Measurements from ENCODE around the gene SENP2.

Gene SENP2

GRCh38 chr3:185605566-185605965 is 19.5 kb downstream of the SENP2 start:
- Histone ChIP-seq H3K27me3 (ENCODE audit: insufficient read depth, low read depth) (no peaks in the 10 kb centered on the region), H3K4me3 (IDR thresholded peaks at IDR 0.05; ENCODE audit: insufficient read depth, low read depth, low read length) (no peak overlapping the region), H3K79me2 (ENCODE audit: insufficient read depth, low read depth) (no peaks in the 10 kb centered on the region), H4K20me1 (ENCODE audit: insufficient read depth) (no peaks in the 10 kb centered on the region), H3K4me2 (no peak overlapping the region), H2AFZ (ENCODE audit: low read depth) (no peak overlapping the region), H3K4me1 (ENCODE audit: low read depth, poor library complexity, severe bottlenecking) (no peaks in the 10 kb centered on the region), H3K27ac (no peak overlapping the region), H3K9ac (no peak overlapping the region), H3K36me3 (ENCODE audit: insufficient read depth) (no peaks in the 10 kb centered on the region; the same call in none of the 2 replicates)
- TF ChIP-seq CTCF (conservative IDR thresholded peaks at IDR 0.05; ENCODE audit: low read depth, low read length), result no peak

- no peak overlapping the region for H3K27ac ChIP-seq
- H2AFZ ChIP-seq (ENCODE audit: low read depth), result no peak overlapping the region
- H3K4me2 ChIP-seq, result no peak overlapping the region
- no peak overlapping the region for H3K4me3 ChIP-seq (IDR thresholded peaks at IDR 0.05; ENCODE audit: insufficient read depth, low read depth, low read length)
- no peaks in the 10 kb centered on the region for H3K4me1 ChIP-seq (ENCODE audit: low read depth, poor library complexity, severe bottlenecking)
- no peak overlapping the region for H3K9ac ChIP-seq
- H3K27me3 ChIP-seq (ENCODE audit: insufficient read depth, low read depth), result no peaks in the 10 kb centered on the region
- H3K36me3 ChIP-seq (ENCODE audit: insufficient read depth), result no peaks in the 10 kb centered on the region; the same call in none of the 2 replicates
- H4K20me1 ChIP-seq (ENCODE audit: insufficient read depth), result no peaks in the 10 kb centered on the region
- TF ChIP-seq CTCF (conservative IDR thresholded peaks at IDR 0.05; ENCODE audit: low read depth, low read length), result no peak
- no peaks in the 10 kb centered on the region for H3K79me2 ChIP-seq (ENCODE audit: insufficient read depth, low read depth)
These were observed 20.1 kb downstream of the SENP2 start for GRCh38 chr3:185606196-185606595.

- Histone ChIP-seq H4K20me1 (ENCODE audit: insufficient read depth) (no peaks in the 10 kb centered on the region), H3K36me3 (ENCODE audit: insufficient read depth) (peaks cover 5% of the 10 kb centered on the region; the same call in 1 of the 2 replicates), H3K9ac (no peak overlapping the region), H3K4me3 (IDR thresholded peaks at IDR 0.05; ENCODE audit: insufficient read depth, low read depth, low read length) (no peak overlapping the region), H3K27ac (no peak overlapping the region), H3K4me1 (ENCODE audit: low read depth, poor library complexity, severe bottlenecking) (no peaks in the 10 kb centered on the region), H3K27me3 (ENCODE audit: insufficient read depth, low read depth) (no peaks in the 10 kb centered on the region), H3K79me2 (ENCODE audit: insufficient read depth, low read depth) (no peaks in the 10 kb centered on the region), H2AFZ (ENCODE audit: low read depth) (no peak overlapping the region), H3K4me2 (no peak overlapping the region)
- no peak for TF ChIP-seq CTCF (conservative IDR thresholded peaks at IDR 0.05; ENCODE audit: low read depth, low read length)
These were observed 26.9 kb downstream of the SENP2 start for GRCh38 chr3:185613016-185613415.

GRCh38 chr3:185623939-185624665 is 38.0 kb downstream of the SENP2 start:
- no peak overlapping the region for H2AFZ ChIP-seq (ENCODE audit: low read depth)
- H3K9ac ChIP-seq, result no peak overlapping the region
- H4K20me1 ChIP-seq (ENCODE audit: insufficient read depth), result no peaks in the 10 kb centered on the region
- peaks cover 6% of the 10 kb centered on the region; the same call in 1 of the 2 replicates for H3K36me3 ChIP-seq (ENCODE audit: insufficient read depth)
- H3K79me2 ChIP-seq (ENCODE audit: insufficient read depth, low read depth), result no peaks in the 10 kb centered on the region
- H3K4me2 ChIP-seq, result no peak overlapping the region
- H3K4me1 ChIP-seq (ENCODE audit: low read depth, poor library complexity, severe bottlenecking), result no peaks in the 10 kb centered on the region
- no peaks in the 10 kb centered on the region for H3K27me3 ChIP-seq (ENCODE audit: insufficient read depth, low read depth)
- no peak overlapping the region for H3K27ac ChIP-seq
- H3K4me3 ChIP-seq (IDR thresholded peaks at IDR 0.05; ENCODE audit: insufficient read depth, low read depth, low read length), result no peak overlapping the region
- TF ChIP-seq CTCF (conservative IDR thresholded peaks at IDR 0.05; ENCODE audit: low read depth, low read length), result no peak

Measured in KMS-11 (cell line).